ENCODE results near the gene CFDP1. TPM values are rescaled to one million over a fixed set of nuclear protein-coding genes. Genes with fewer than 3 reads are reported as not detected.
"Not testable (repeated sequence)": the region's sequence is repeated elsewhere in the genome, so short reads cannot be mapped to it uniquely, and the experiment has no call there.

The CFDP1 gene
- total RNA-seq, 1 experiment from 2014 or later: 21.2 TPM

DNA sequence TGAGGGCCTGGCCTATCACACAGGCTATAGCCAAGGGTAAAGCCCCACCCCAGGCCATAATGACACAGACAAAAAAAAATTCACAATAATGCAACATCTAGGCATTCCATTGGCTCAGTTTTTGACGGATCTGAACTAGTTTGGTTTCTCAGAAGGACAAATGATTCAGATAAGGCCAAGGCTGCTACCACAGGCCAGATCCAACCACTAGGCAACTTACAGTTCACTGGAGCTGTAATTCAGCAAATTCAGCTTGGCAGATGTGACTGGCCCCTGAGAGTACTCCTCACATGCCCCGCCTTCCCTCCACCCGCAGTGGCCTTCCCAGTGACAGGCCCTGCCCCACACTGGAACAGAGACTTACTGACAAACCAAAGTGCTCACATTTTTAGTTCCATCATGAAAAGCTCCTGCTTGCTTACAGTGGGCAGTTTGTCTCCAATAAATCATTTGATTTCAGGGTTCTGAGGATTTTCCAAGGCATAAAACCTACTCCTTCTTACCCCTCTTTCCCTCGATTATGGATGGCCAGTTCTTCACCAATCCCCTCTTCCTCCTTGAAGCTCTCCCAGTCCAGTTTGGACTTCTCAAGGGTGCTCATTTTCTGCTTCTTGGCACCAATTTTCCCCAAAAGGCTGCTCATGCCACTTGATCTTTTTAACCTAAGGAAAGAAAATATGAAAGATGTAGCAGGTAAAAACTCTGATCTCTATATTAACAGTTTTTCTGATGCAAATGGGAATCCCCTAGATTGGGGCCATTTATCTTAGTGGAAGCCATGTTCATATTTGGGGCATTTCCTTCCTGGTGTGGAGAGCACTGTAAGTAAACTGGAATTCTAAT lies 128.6 kb downstream of the CFDP1 start:
- no peak overlapping the region for H3K4me3 ChIP-seq
- DNase-seq: peak; percentile 85
- no peaks in the 10 kb centered on the region for H3K9me3 ChIP-seq

DNA sequence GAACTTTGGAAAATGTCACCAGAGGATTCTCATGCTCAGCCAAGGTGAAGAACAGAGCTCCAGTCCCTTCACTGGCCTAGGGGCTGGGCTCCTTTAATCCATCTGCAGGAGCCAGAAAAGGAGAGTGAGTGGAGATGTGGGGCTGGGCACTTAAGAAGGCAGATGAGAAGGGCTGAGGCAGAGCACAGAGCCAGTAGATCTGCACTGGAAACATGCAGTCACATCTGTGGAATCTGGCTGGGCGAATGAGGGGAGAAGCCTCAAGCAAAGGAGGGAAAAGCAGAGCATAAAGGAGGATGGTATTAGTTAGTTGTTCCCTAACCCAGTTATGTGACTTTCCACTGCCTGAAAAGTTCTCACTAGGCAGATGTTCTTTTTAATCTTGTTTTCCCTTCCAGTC lies 131.5 kb downstream of the CFDP1 start:
- no peak for DNase-seq
- Histone ChIP-seq H3K4me3 (no peak overlapping the region), H3K27me3 (no peaks in the 10 kb centered on the region), H3K36me3 (no peaks in the 10 kb centered on the region), H3K9me3 (no peaks in the 10 kb centered on the region)

More for the DNA sequence above, 128.6 kb downstream of the CFDP1 start:
- Histone ChIP-seq H3K36me3 (no peaks in the 10 kb centered on the region), H3K27me3 (no peaks in the 10 kb centered on the region)

DNA sequence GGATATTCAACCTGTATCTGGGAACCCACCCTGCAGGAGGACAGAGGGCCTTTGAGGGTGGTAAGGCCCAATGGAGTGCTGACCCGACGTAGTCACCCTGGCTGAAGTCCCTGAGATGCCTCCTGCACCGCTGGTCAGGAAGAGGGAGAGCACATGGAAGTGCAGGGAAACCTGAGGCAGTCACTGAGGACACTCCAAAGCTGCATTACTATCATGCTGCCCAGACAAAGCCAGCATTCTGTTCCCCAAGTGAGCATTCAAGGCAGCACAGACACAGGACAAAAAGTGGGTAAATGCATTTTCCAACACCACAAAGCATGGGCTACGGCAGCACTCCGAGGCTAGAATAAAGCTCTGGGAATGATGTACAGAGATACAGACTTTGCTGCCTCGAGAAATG lies 135.0 kb downstream of the CFDP1 start:
- no peaks in the 10 kb centered on the region for H3K27me3 ChIP-seq
- no peaks in the 10 kb centered on the region for H3K36me3 ChIP-seq
- no peaks in the 10 kb centered on the region for H3K9me3 ChIP-seq
- no peak overlapping the region for H3K4me3 ChIP-seq
- no peak for DNase-seq

DNA sequence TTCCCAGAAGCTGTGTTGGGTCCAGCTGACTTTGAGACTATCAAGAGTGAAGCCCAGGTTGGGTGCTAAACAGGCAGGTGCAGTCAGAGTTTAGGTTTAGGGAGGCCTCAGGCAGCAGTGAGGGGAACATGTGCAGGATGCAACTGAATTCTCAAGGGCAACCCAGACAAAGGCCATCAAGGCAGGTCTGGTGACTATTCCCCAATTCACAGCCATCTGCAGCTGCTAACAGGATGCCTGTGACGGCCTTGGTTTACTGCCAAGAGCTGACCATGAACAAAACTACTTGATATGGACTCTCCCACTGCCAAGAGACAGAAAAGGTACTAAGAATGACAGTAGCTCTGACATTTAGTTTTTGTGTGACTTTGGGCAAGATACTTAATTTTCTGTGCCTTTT lies 136.7 kb downstream of the CFDP1 start:
- Histone ChIP-seq H3K36me3 (peaks cover 2% of the 10 kb centered on the region; the same call in 1 of the 2 replicates), H3K27me3 (no peaks in the 10 kb centered on the region), H3K9me3 (no peaks in the 10 kb centered on the region), H3K4me3 (no peak overlapping the region)
- DNase-seq: no peak

DNA sequence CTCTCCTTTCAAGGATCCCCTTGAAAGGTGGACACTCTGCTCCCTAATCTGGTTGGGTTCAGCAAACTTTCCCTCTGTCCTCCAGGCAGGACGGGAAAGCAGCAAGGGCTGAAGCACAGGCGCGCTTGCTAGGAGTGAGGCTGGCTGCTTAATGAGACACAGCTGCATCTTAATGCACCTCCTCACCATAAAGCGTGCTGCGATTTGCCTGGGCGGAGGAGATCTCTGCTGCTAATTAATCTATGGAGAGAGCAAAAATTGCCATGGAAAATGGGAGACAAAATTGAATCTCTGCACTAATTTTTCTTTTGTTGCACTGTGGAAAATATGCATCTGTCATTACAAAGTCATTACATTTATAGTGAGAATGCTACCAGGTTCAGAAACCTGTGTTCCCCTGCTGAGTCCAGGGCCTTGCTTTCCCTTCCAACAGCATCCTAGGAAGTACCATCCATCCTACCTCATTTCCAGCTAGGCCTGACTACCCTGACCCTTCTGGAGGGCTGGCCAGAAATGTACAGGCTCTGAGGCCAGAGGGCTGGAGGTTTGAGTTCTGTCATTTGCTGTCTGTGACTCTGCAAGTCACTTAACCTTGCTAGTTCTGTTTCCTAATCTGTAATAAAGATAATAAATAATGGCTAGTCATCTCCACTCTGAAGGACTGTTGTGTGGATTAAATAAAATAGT lies 138.4 kb downstream of the CFDP1 start:
- Histone ChIP-seq H3K9me3 (no peaks in the 10 kb centered on the region), H3K36me3 (peaks cover 2% of the 10 kb centered on the region; the same call in 1 of the 2 replicates), H3K27me3 (no peaks in the 10 kb centered on the region), H3K4me3 (no peak overlapping the region)
- DNase-seq: no peak

DNA sequence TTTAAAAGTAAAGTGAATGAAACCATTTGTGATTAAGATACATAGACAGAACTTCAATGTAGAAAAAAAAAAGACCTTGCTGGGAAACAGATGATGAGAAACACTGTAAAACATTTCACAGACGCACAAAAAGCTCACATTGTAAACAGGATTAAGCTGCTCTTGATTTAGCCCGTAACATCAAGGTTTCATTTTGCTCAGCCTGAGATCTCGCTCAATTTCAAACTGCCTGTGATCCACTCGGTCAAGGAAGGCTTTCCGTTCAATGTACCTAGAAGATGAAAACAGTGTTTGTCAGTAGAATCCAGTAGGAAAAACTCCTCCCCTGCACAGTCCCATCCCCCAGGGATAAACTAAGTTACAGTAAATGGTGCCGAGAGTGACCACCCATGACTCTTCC lies 139.5 kb downstream of the CFDP1 start:
- Histone ChIP-seq H3K9me3 (no peaks in the 10 kb centered on the region), H3K36me3 (peaks cover 2% of the 10 kb centered on the region; the same call in 1 of the 2 replicates), H3K27me3 (no peaks in the 10 kb centered on the region), H3K4me3 (no peak overlapping the region)
- DNase-seq: no peak

DNA sequence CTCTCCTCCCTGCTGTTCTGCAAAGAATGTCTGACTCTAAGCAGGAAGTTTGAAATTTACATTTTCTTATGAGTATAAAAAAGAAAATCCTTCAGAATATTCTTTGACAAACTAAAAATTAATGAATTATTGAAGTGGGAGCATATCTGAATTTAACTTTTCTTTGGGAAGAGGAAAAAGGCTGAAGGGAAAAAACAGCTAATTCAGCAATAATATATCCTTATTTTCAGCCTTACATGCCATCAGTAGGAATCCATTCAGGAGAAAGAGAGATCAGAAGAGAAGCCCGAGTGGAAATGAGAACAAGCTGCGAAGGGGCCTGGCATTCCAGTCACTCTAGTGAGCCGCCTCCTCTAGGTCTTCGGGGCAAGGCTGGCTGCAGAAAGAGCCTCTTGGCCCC lies 140.1 kb downstream of the CFDP1 start:
- Histone ChIP-seq H3K36me3 (peaks cover 2% of the 10 kb centered on the region; the same call in 1 of the 2 replicates), H3K4me3 (no peak overlapping the region), H3K9me3 (no peaks in the 10 kb centered on the region), H3K27me3 (no peaks in the 10 kb centered on the region)
- no peak for DNase-seq

DNA sequence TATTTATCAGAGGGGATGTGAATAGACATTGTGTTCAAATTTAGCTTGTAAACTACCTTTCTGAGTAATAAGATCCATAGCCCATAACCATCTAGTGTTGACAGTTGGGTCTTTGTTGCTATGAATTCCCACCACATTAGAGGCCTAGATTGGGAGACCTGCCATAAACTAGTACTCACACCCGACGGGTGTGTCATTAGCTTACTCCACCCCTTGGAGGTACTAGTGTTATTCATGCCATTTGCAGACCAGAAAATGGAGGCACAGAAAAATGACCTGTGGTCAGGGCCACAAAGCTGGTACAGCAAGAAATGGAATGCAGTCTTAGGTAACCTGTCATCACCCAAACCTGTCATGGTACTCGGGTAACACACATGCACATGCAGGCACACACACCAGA lies 140.6 kb downstream of the CFDP1 start:
- no peak for DNase-seq
- Histone ChIP-seq H3K27me3 (no peaks in the 10 kb centered on the region), H3K36me3 (peaks cover 2% of the 10 kb centered on the region; the same call in 1 of the 2 replicates), H3K9me3 (no peaks in the 10 kb centered on the region), H3K4me3 (no peak overlapping the region)

DNA sequence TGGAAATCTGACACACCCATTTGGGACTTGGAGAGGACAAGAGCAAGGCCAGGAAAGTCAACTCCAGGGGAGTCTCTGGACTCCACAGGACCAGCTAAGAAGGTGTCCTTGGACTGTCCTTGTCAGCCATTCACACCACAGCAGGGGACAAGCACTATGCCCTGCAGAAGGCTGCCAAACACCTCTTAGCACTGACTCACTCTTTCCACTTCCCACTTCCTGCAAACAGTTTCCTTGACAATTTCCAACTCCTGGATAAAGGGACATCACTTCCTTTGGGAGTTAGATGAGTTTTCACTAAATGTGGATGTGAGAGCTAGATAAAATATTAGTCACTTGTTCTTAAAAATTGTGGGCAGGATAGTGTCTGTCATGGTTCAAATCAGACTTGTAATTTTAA lies 144.1 kb downstream of the CFDP1 start:
- Histone ChIP-seq H3K36me3 (peaks cover 2% of the 10 kb centered on the region; the same call in 1 of the 2 replicates), H3K4me3 (no peak overlapping the region), H3K27me3 (no peaks in the 10 kb centered on the region), H3K9me3 (no peaks in the 10 kb centered on the region)
- peak; percentile 38 for DNase-seq

DNA sequence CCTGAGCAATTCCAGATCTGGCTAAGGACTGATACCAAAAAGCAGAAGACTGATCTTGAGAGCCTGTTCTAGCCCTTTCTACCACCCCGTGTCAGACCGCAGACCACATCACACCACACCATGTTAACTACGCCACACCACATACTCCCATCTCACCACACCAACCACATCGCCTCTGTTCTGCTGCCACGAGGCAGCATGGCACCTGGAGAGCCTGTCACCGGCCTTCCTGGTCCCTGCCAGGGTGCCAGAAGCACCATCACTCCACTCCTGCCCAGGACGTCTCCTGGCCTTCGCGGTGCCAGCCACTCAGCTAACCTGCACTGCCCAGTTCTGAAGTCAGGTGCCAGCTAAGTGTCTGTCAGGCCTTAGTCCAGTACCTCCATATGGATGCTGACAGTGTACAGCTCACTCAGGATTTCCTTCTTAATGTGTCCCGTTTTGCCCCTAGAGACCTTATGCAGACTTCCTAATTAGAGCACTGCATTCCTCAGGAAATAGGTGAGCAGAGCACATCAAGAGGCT lies 144.6 kb downstream of the CFDP1 start:
- DNase-seq: no peak
- Histone ChIP-seq H3K4me3 (no peak overlapping the region), H3K27me3 (no peaks in the 10 kb centered on the region), H3K9me3 (no peaks in the 10 kb centered on the region), H3K36me3 (peaks cover 2% of the 10 kb centered on the region; the same call in 1 of the 2 replicates)

DNA sequence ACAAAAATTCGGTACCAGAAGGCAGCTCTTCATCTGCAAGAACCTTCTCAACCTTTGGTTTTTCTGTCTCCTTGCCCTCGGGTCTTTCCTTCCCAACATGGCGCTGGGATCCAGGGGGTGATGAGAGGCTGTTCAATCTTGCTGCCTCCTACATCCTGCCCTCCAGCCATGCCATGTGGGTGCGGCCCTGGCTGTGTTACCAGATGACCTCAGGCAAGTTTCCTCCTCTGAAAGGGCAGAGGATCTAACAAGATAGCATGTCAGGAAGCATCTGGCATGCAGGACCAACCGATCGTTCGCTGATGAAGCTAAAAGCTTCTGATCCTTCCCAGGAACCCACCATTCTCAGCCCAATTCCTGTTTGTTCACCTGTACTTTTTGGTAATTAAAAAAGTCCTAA lies 145.1 kb downstream of the CFDP1 start:
- DNase-seq: peak; percentile 69
- peaks cover 2% of the 10 kb centered on the region; the same call in 1 of the 2 replicates for H3K36me3 ChIP-seq
- H3K9me3 ChIP-seq: no peaks in the 10 kb centered on the region
- H3K4me3 ChIP-seq: no peak overlapping the region
- H3K27me3 ChIP-seq: no peaks in the 10 kb centered on the region

DNA sequence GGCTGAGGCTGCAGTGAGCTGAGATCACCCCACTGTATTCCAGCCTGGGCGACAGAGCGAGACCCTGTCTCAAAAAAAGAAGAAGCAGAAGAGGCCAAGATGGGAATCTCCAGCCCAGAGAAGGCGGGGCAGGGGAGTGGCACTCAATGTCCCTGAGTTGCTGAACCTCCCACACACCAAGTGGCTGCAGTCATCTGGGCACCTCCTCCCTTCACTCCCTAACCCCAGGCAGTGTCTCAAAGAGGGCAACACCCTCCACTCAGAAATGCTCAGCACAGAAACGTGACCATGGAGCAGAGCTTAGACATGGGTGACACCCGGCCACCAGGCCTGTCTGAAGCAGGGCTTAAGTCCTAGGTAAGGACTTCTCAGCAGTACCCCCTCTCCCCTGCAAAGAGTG lies 145.6 kb downstream of the CFDP1 start:
- no peak for DNase-seq
- H3K36me3 ChIP-seq: peaks cover 2% of the 10 kb centered on the region; the same call in 1 of the 2 replicates
- no peaks in the 10 kb centered on the region for H3K9me3 ChIP-seq
- no peak overlapping the region for H3K4me3 ChIP-seq
- H3K27me3 ChIP-seq: no peaks in the 10 kb centered on the region

DNA sequence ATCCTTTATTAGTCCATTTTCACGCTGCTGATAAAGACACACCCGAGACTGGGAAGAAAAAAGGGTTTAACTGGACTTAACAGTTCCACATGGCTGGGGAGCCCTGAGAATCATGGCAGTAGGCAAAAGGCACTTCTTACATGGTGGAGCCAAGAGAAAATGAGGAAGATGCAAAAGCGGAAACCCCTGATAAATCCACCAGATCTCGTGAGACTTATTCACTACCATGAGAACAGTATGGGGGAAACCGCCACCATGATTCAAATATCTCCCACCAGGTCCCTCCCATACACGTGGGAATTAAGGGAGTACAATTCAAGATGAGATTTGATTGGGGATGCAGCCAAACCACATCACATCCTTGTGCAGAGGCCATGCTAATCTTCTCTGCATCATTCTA lies 146.9 kb downstream of the CFDP1 start:
- DNase-seq: no peak
- Histone ChIP-seq H3K36me3 (no peaks in the 10 kb centered on the region), H3K9me3 (no peaks in the 10 kb centered on the region), H3K4me3 (no peak overlapping the region), H3K27me3 (no peaks in the 10 kb centered on the region)

DNA sequence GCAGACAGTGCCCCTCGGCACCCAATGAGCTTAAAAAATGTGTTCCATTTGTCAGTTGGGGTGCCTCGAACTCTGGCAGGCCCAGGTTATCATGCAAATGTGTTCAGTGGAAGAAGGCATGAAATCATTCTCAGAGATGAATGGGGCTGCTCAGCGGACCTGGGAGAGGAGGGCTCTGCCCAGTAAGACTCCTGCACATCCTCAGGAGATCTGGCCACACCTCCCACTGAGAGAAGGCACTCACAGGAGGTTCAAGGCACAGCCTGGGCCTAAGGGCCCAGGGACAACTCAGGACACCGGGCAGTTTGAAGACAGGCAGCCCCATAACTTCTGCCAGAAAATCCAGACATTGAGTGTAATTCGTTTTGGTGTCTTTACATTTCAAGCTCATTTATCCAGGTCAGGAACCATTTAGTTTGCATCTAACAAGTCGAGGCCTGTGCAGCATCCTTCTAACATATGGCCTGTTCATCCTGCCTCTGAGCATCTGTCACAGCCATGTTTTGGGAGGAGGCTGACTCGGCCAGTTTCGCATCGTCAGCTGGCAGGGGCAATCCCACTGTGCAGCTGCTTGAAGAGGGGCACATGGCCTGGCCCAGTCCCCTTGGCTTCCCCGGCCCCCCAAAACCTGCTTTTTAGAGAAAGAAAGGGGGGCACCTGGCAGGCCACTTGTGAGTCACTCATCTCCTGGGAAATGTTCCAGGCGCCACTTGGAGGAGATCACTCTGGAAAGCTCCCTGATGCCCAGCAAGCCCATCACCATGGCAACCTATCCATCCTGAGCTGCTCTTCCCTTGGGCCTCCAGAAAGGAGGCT lies 150.6 kb downstream of the CFDP1 start:
- Histone ChIP-seq H3K36me3 (no peaks in the 10 kb centered on the region), H3K27me3 (no peaks in the 10 kb centered on the region), H3K4me3 (no peak overlapping the region), H3K9me3 (no peaks in the 10 kb centered on the region)
- no peak for DNase-seq

DNA sequence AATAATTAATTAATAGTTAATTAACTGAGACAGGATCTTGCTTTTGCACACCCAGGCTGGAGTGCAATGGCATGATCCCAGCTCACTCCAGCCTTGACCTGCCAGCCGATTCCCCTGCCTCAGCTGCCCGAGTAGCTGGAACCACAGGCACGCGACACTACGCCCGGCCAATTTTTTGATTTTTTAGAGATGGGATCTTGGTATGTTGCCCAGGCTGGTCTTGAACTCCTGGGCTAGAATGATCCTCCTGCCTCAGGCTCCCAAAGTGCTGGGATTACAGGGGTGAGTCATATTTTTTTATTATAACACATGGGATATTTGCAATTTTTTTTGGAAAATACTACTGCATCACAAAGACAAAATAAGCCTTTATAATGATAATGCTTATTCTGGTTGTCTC lies 151.5 kb downstream of the CFDP1 start:
- Histone ChIP-seq H3K4me3 (no peak overlapping the region), H3K36me3 (no peaks in the 10 kb centered on the region), H3K27me3 (no peaks in the 10 kb centered on the region), H3K9me3 (no peaks in the 10 kb centered on the region)
- DNase-seq: peak; percentile 70

DNA sequence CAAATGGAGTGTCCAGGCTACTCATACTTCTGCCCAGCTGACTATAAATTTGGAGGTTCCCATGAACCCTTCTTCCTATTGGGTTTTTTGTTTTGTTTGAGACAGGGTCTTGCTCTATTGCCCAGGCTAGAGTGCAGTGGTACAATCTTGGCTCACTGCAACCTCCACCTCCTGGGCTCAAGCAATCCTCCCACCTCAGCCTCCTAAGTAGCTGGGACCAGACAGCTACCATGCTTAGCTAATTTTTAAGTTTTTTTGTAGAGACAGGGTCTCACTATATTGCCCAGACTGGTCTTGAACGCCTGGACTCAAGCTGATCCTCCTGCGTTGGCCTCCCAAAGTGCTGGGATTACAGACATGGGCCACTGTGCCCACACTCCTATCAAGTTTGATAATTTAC lies 152.3 kb downstream of the CFDP1 start:
- not testable (repeated sequence) for H3K9me3 ChIP-seq, H3K36me3 ChIP-seq, H3K27me3 ChIP-seq, H3K4me3 ChIP-seq, DNase-seq

DNA sequence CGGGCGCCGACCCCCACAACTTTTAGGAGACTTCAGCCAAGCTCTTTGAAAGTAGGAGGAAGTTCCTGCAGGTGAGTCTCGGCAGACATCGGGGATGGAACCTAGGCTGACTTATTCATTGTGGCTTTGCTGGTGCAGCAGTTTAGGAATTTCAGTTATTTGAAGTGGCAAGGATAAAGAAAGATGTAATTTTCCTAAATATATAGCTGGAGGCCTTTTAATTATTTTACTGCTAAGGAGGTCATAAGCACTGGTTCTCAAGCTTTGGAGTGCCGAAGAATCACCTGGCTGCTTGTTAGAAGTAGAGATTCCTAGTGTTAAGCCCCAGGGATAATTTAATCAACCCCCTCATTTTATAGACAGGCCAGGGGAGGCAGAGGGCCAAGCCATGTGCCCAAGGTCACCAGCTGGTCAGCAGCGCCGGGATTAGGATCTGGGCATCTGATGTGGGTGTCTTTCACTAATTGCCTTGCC lies 152.9 kb downstream of the CFDP1 start:
- DNase-seq: no peak
- no peak overlapping the region for H3K4me3 ChIP-seq
- H3K27me3 ChIP-seq: no peaks in the 10 kb centered on the region
- H3K36me3 ChIP-seq: no peaks in the 10 kb centered on the region
- H3K9me3 ChIP-seq: no peaks in the 10 kb centered on the region

All from MG63 (cell line).